WTC11 (cell line): ENCODE measurements around the gene GPR158. TPM values are rescaled to one million over a fixed set of nuclear protein-coding genes. Genes with fewer than 3 reads are reported as not detected.

Source experiments
- ATAC-seq: fragments of 200-7000 bp; cut with Tn5 transposase; 2 replicates; pipeline ENCODE4 v1.10.0; 2021; ENCODE audit warnings: mild to moderate bottlenecking, moderate library complexity
- CTCF ChIA-PET: fragments of 300-600 bp; sonication (Branson Sonifier 250); formaldehyde crosslinking; loops from one replicate; lab custom pipeline; 2021; ENCODE audit warnings: antibody characterized with exemption; lab: Charles Lee
- POLR2A ChIA-PET: fragments of 350-600 bp; sonication (Branson Sonifier 250); formaldehyde crosslinking; loops from one replicate; lab custom pipeline; 2021; ENCODE audit warnings: antibody characterized with exemption; lab: Charles Lee
- DNase-seq: peaks from one replicate; pipeline ENCODE4 v3.0.0; 2021; ENCODE audit warnings: low spot score
- H3K27ac Mint-ChIP-seq: 2 replicates; pipeline ENCODE4 v1.8.0; 2021; ENCODE audit warnings: mixed read lengths
- H3K27me3 Mint-ChIP-seq: 2 replicates; pipeline ENCODE4 v1.8.0; 2021; ENCODE audit warnings: low read depth, mild to moderate bottlenecking, moderate library complexity, mixed read lengths
- H3K36me3 Mint-ChIP-seq: 2 replicates; pipeline ENCODE4 v1.8.0; 2021; ENCODE audit warnings: mixed read lengths
- H3K4me1 Mint-ChIP-seq: 2 replicates; pipeline ENCODE4 v1.8.0; 2022; ENCODE audit warnings: mixed read lengths
- H3K4me3 Mint-ChIP-seq: 2 replicates; pipeline ENCODE4 v1.8.0; 2021; ENCODE audit warnings: mild to moderate bottlenecking, moderate library complexity, mixed read lengths
- H3K9me3 Mint-ChIP-seq: 2 replicates; pipeline ENCODE4 v1.8.0; 2021; ENCODE audit warnings: mixed read lengths
- AFF4 ChIP-seq: sonication (generic); formaldehyde crosslinking; IDR thresholded peaks from 2 replicates; pipeline ENCODE4 v1.8.1; 2023; ENCODE audit warnings: mild to moderate bottlenecking, missing genetic modification reagents, borderline replicate concordance
- AR ChIP-seq: fragments of 250-450 bp; sonication (Bioruptor Pico); IDR thresholded peaks from 2 replicates; pipeline ENCODE4 v1.9.0; 2021; ENCODE audit warnings: mild to moderate bottlenecking
- ATF1 ChIP-seq: sonication (generic); formaldehyde crosslinking; IDR thresholded peaks from 2 replicates; pipeline ENCODE4 v1.8.1; 2023; ENCODE audit warnings: mild to moderate bottlenecking, moderate library complexity, missing genetic modification reagents
- ATF2 ChIP-seq: sonication (generic); formaldehyde crosslinking; IDR thresholded peaks from 2 replicates; pipeline ENCODE4 v1.8.1; 2022; ENCODE audit warnings: low read depth, missing genetic modification reagents, borderline replicate concordance
- E2F1 ChIP-seq: sonication (generic); formaldehyde crosslinking; IDR thresholded peaks from 2 replicates; pipeline ENCODE4 v1.8.0; 2022; ENCODE audit warnings: mild to moderate bottlenecking, missing genetic modification reagents
- ESRRA ChIP-seq: sonication (generic); formaldehyde crosslinking; IDR thresholded peaks from 2 replicates; pipeline ENCODE4 v1.8.1; 2022; ENCODE audit warnings: mild to moderate bottlenecking, missing genetic modification reagents, borderline replicate concordance
- HMGXB4 ChIP-seq: sonication (generic); formaldehyde crosslinking; IDR thresholded peaks from 2 replicates; pipeline ENCODE4 v1.8.1; 2023; ENCODE audit warnings: mild to moderate bottlenecking, moderate library complexity, missing genetic modification reagents
- NR1H2 ChIP-seq: sonication (generic); formaldehyde crosslinking; IDR thresholded peaks from 2 replicates; pipeline ENCODE4 v1.9.0; 2021; ENCODE audit warnings: mild to moderate bottlenecking, moderate library complexity, missing genetic modification reagents
- TEAD4 ChIP-seq: sonication (generic); formaldehyde crosslinking; IDR thresholded peaks from 2 replicates; pipeline ENCODE4 v1.8.0; 2022; ENCODE audit warnings: mild to moderate bottlenecking, missing genetic modification reagents
- ZBTB21 ChIP-seq: sonication (generic); formaldehyde crosslinking; IDR thresholded peaks from 2 replicates; pipeline ENCODE4 v1.8.1; 2023; ENCODE audit warnings: mild to moderate bottlenecking, missing genetic modification reagents, borderline replicate concordance
- ZNF423 ChIP-seq: fragments of 250-450 bp; sonication (Bioruptor Pico); IDR thresholded peaks from 2 replicates; pipeline ENCODE4 v2.1.2; 2022; ENCODE audit warnings: mild to moderate bottlenecking, moderate library complexity
- ZNF671 ChIP-seq: fragments of 250-450 bp; sonication (Bioruptor Pico); IDR thresholded peaks from 2 replicates; pipeline ENCODE4 v1.8.0; 2021; ENCODE audit warnings: mild to moderate bottlenecking
- total RNA-seq: library from RNA; stranded (reverse); gene quantifications from 3 replicates; pipeline ENCODE4 v1.2.3, GENCODE V29; 2021

GPR158 gene
- total RNA-seq, 1 experiment from 2014 or later, result 0.63 TPM

GRCh38 chr10:25226775-25227682 lies 52.2 kb downstream of the GPR158 start (continued):
- no peak for TF ChIP-seq AFF4 (CRISPR knock-in tag)
- TF ChIP-seq ZNF423 (CRISPR knock-in tag), result no peak
- no peak for TF ChIP-seq ATF1 (CRISPR knock-in tag)

- H3K4me1 Mint-ChIP-seq, result no peaks in the 10 kb centered on the region
- TF ChIP-seq HMGXB4 (no peak), AR (CRISPR knock-in tag) (no peak), NR1H2 (no peak), ZNF671 (CRISPR knock-in tag) (no peak), ZBTB21 (CRISPR knock-in tag) (no peak), TEAD4 (CRISPR knock-in tag) (no peak), ATF2 (no peak), E2F1 (CRISPR knock-in tag) (no peak), ESRRA (CRISPR knock-in tag) (no peak)
- H3K36me3 Mint-ChIP-seq, result no peaks in the 10 kb centered on the region
- H3K9me3 Mint-ChIP-seq, result peaks cover 6% of the 10 kb centered on the region; the same call in 1 of the 2 replicates
- H3K27ac Mint-ChIP-seq, result no peak overlapping the region
- ATAC-seq (no peak), DNase-seq (no peak)
- POLR2A ChIA-PET, result no interaction called here
- no peak overlapping the region for H3K4me3 Mint-ChIP-seq
- H3K27me3 Mint-ChIP-seq, result no peaks in the 10 kb centered on the region
- CTCF ChIA-PET, result no interaction called here
Observed at GRCh38 chr10:25231751-25232150, 57.0 kb downstream of the GPR158 start.
